ENCODE data around the gene NFAT5. TPM values are rescaled to one million over a fixed set of nuclear protein-coding genes. Genes with fewer than 3 reads are reported as not detected.

The NFAT5 gene
- total RNA-seq, 1 donor from 2014 or later, result 13.9 TPM

- Histone ChIP-seq H3K4me1 (peaks cover 22% of the 10 kb centered on the region), H3K9me3 (replicated peaks) (no peaks in the 10 kb centered on the region), H3K27ac (replicated peaks) (no peak overlapping the region), H3K36me3 (no peaks in the 10 kb centered on the region), H3K27me3 (ENCODE audit: low read depth) (no peaks in the 10 kb centered on the region), H3K4me3 (no peak overlapping the region)
- no peak for DNase-seq
- TF ChIP-seq, protein P1, sequence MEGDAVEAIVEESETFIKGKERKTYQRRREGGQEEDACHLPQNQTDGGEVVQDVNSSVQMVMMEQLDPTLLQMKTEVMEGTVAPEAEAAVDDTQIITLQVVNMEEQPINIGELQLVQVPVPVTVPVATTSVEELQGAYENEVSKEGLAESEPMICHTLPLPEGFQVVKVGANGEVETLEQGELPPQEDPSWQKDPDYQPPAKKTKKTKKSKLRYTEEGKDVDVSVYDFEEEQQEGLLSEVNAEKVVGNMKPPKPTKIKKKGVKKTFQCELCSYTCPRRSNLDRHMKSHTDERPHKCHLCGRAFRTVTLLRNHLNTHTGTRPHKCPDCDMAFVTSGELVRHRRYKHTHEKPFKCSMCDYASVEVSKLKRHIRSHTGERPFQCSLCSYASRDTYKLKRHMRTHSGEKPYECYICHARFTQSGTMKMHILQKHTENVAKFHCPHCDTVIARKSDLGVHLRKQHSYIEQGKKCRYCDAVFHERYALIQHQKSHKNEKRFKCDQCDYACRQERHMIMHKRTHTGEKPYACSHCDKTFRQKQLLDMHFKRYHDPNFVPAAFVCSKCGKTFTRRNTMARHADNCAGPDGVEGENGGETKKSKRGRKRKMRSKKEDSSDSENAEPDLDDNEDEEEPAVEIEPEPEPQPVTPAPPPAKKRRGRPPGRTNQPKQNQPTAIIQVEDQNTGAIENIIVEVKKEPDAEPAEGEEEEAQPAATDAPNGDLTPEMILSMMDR (IDR thresholded peaks at IDR 0.05; ENCODE audit: borderline replicate concordance), result no peak
- intact Hi-C loops (cut with micrococcal nuclease), result no loop called here
These were observed 35.5 kb downstream of the NFAT5 start for GRCh38 chr16:69601250-69601649.

GRCh38 chr16:69606985-69607384, 41.2 kb downstream of the NFAT5 start:
- TF ChIP-seq, protein P1 (IDR thresholded peaks at IDR 0.05; ENCODE audit: borderline replicate concordance), result no peak
- Histone ChIP-seq H3K36me3 (peaks cover 5% of the 10 kb centered on the region), H3K27ac (replicated peaks) (no peak overlapping the region), H3K27me3 (ENCODE audit: low read depth) (no peaks in the 10 kb centered on the region), H3K4me1 (peaks cover 34% of the 10 kb centered on the region), H3K4me3 (no peak overlapping the region), H3K9me3 (replicated peaks) (no peaks in the 10 kb centered on the region)
- intact Hi-C loops (cut with micrococcal nuclease), result no loop called here
- no peak for DNase-seq

- Histone ChIP-seq H3K36me3 (peaks cover 5% of the 10 kb centered on the region), H3K27ac (replicated peaks) (no peak overlapping the region), H3K9me3 (replicated peaks) (no peaks in the 10 kb centered on the region), H3K4me1 (peaks cover 41% of the 10 kb centered on the region), H3K27me3 (ENCODE audit: low read depth) (no peaks in the 10 kb centered on the region), H3K4me3 (no peak overlapping the region)
- intact Hi-C loops (cut with micrococcal nuclease), result no loop called here
- TF ChIP-seq, protein P1 (IDR thresholded peaks at IDR 0.05; ENCODE audit: borderline replicate concordance), result no peak
- DNase-seq, result no peak
These were observed 41.9 kb downstream of the NFAT5 start for GRCh38 chr16:69607674-69608073.

DNA sequence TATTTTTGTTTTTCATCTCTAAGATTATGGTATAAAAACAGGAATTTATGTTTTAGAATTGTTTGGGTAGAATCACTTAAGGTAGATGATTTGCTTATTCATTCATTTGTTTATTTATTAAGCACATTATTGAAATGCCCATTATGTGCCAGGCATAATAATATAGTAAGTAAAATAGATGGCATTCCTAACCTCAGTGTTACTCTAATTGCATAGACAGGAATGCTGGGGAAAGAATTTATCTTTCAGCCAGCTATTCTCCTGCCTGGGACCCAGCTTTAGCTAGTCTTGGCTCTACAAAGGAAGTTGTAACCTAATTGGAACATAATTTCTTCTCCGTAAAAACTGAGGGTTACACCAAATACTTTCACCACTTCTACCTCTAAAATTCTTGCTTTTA, 44.6 kb downstream of the NFAT5 start:
- peak overlapping the region; percentile 38 for H3K27ac ChIP-seq (replicated peaks)

GRCh38 chr16:69611103-69611640, 45.4 kb downstream of the NFAT5 start:
- DNase-seq, result no peak
- no peaks in the 10 kb centered on the region for H3K27me3 ChIP-seq (ENCODE audit: low read depth)
- intact Hi-C loops (cut with micrococcal nuclease), result no loop called here
- H3K27ac ChIP-seq (replicated peaks), result peak overlapping the region; percentile 38
- H3K4me1 ChIP-seq, result peaks cover 72% of the 10 kb centered on the region
- H3K36me3 ChIP-seq, result peaks cover 5% of the 10 kb centered on the region
- TF ChIP-seq, protein P1 (IDR thresholded peaks at IDR 0.05; ENCODE audit: borderline replicate concordance), result no peak
- H3K4me3 ChIP-seq, result no peak overlapping the region
- no peaks in the 10 kb centered on the region for H3K9me3 ChIP-seq (replicated peaks)

More for the DNA sequence above, 44.6 kb downstream of the NFAT5 start:
- peaks cover 64% of the 10 kb centered on the region for H3K4me1 ChIP-seq
- no peaks in the 10 kb centered on the region for H3K27me3 ChIP-seq (ENCODE audit: low read depth)
- no peak for DNase-seq
- TF ChIP-seq, protein P1 (IDR thresholded peaks at IDR 0.05; ENCODE audit: borderline replicate concordance), result no peak
- H3K4me3 ChIP-seq, result no peak overlapping the region
- no peaks in the 10 kb centered on the region for H3K9me3 ChIP-seq (replicated peaks)
- peaks cover 5% of the 10 kb centered on the region for H3K36me3 ChIP-seq
- intact Hi-C loops (cut with micrococcal nuclease), result no loop called here

Measured in left ventricle myocardium inferior (tissue), 1 donor.